Measurements from ENCODE around the gene FRA10AC1. TPM values are rescaled to one million over a fixed set of nuclear protein-coding genes. Genes with fewer than 3 reads are reported as not detected.

The FRA10AC1 gene
- total RNA-seq, 5 donors from 2014 or later (not counting 1 experiment from before 2014, with no cell fraction given) = 15.2 to 24.1 (median 18.2) TPM

GRCh38 chr10:93719901-93720300, 17.5 kb upstream of the FRA10AC1 start:
- CTCF ChIA-PET = interaction anchor here in 1 of 2 donors (0.7 kb wide), 1 partner anchor 18 kb away, joined by 3 read pairs; the partner anchor contains the start of gene FRA10AC1
- ATAC-seq (replicated peaks in 1 of 4) = no peak
- peaks cover 22 to 36% of the 10 kb centered on the region in 2 donors for H3K27me3 Mint-ChIP-seq
- no peak overlapping the region for H3K4me3 ChIP-seq (ENCODE audit: control insufficient read depth in 1 of 2, extremely low read depth in 1 of 2, low read length in 1 of 2)
- H3K36me3 Mint-ChIP-seq = no peaks in the 10 kb centered on the region
- H3K27ac ChIP-seq (ENCODE audit: low read length) = no peak overlapping the region
- 62% methylated on average over 2 of the region's 3 CpGs for WGBS (ENCODE audit: insufficient coverage)
- H3K9me3 Mint-ChIP-seq = no peaks in the 10 kb centered on the region
- DNase-seq = no peak
- H3K27me3 ChIP-seq (replicated peaks in 1 of 2; ENCODE audit: control insufficient read depth in 2 of 2, extremely low read depth in 1 of 2, insufficient read depth in 2 of 2, low read length in 1 of 2) = peaks cover 0 to 10% of the 10 kb centered on the region in 2 experiments
- H3K4me1 Mint-ChIP-seq = no peaks in the 10 kb centered on the region
- no peak overlapping the region for H3K27ac Mint-ChIP-seq
- H3K4me1 ChIP-seq (ENCODE audit: control insufficient read depth in 1 of 2, extremely low read depth in 1 of 2, insufficient read depth in 2 of 2, low read length in 2 of 2) = no peaks in the 10 kb centered on the region
- POLR2A ChIA-PET = no interaction called here
- no peaks in the 10 kb centered on the region for H3K36me3 ChIP-seq (ENCODE audit: control insufficient read depth in 2 of 2, extremely low read depth in 1 of 2, insufficient read depth in 1 of 2, low read length in 1 of 2)
- no peak overlapping the region for H3K4me3 Mint-ChIP-seq
- H3K9me3 ChIP-seq = no peaks in the 10 kb centered on the region

DNA sequence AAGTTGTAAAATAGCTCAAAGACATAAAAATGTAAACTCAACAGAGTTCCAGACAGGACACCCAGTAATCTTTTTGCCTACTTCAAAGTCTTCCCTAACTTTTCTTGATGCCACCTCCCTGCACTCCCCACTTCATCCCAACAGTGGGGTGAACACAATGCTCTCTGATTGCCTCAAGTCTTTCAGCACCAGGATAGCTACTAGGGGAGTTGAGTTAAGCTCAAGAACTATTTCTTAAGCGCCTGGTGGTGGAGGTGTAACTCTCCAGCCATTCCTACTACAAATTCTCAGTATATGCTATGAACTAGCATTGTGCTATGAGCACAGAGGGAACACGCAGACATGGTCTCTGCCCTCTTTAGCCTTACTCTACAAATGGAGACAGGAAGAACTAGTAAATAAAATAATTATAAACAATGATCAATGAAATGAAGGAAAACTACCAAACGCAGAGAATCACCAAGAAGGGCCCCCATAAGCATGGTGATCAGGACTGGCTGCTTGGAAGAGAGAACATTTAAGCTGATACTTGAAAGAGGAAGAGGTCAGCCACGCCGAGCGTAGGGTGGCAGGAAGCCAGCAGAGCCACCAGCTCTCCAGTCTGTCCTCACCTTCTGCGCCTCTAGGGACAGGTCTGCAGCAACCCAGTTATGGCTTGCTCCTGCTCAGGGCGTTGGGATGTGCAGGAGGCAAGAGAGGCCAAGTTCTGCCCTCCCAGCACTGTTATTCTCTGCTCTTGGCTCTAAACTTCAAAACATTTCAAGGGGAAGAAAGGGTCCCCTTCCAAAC, 16.7 kb upstream of the FRA10AC1 start:
- Histone ChIP-seq H3K4me3 (ENCODE audit: control insufficient read depth in 1 of 2, extremely low read depth in 1 of 2, low read length in 1 of 2) (no peak overlapping the region), H3K9me3 (no peaks in the 10 kb centered on the region), H3K4me1 (ENCODE audit: control insufficient read depth in 1 of 2, extremely low read depth in 1 of 2, insufficient read depth in 2 of 2, low read length in 2 of 2) (no peaks in the 10 kb centered on the region), H3K36me3 (ENCODE audit: control insufficient read depth in 2 of 2, extremely low read depth in 1 of 2, insufficient read depth in 1 of 2, low read length in 1 of 2) (no peaks in the 10 kb centered on the region), H3K27me3 (replicated peaks in 1 of 2; ENCODE audit: control insufficient read depth in 2 of 2, extremely low read depth in 1 of 2, insufficient read depth in 2 of 2, low read length in 1 of 2) (peaks cover 0 to 10% of the 10 kb centered on the region in 2 experiments), H3K27ac (ENCODE audit: low read length) (no peak overlapping the region)
- ATAC-seq (replicated peaks in 1 of 4) (no peak), DNase-seq (peak in 1 of 35 experiments; percentile 18)
- Mint-ChIP-seq H3K27me3 (peaks cover 22 to 37% of the 10 kb centered on the region in 2 donors), H3K36me3 (no peaks in the 10 kb centered on the region), H3K4me1 (no peaks in the 10 kb centered on the region), H3K9me3 (no peaks in the 10 kb centered on the region), H3K27ac (no peak overlapping the region), H3K4me3 (no peak overlapping the region)
- ChIA-PET CTCF (interaction anchor here in 1 of 2 donors (0.6 kb wide), 1 partner anchor 17 kb away, joined by 3 read pairs; the partner anchor contains the start of gene FRA10AC1), POLR2A (interaction anchor here in 1 of 2 donors (0.5 kb wide), 1 partner anchor 17 kb away, joined by 4 read pairs; the partner anchor contains the start of gene FRA10AC1)
- 26% methylated on average over 5 of the region's 8 CpGs for WGBS (ENCODE audit: insufficient coverage)

- Histone ChIP-seq H3K4me3 (ENCODE audit: control insufficient read depth in 1 of 2, extremely low read depth in 1 of 2, low read length in 1 of 2) (no peak overlapping the region), H3K27ac (ENCODE audit: low read length) (no peak overlapping the region), H3K27me3 (replicated peaks in 1 of 2; ENCODE audit: control insufficient read depth in 2 of 2, extremely low read depth in 1 of 2, insufficient read depth in 2 of 2, low read length in 1 of 2) (peaks cover 2 to 10% of the 10 kb centered on the region in 2 experiments), H3K9me3 (no peaks in the 10 kb centered on the region), H3K36me3 (ENCODE audit: control insufficient read depth in 2 of 2, extremely low read depth in 1 of 2, insufficient read depth in 1 of 2, low read length in 1 of 2) (no peaks in the 10 kb centered on the region), H3K4me1 (ENCODE audit: control insufficient read depth in 1 of 2, extremely low read depth in 1 of 2, insufficient read depth in 2 of 2, low read length in 2 of 2) (no peaks in the 10 kb centered on the region)
- Mint-ChIP-seq H3K27ac (no peak overlapping the region), H3K9me3 (no peaks in the 10 kb centered on the region), H3K36me3 (no peaks in the 10 kb centered on the region), H3K27me3 (peaks cover 16 to 28% of the 10 kb centered on the region in 2 donors), H3K4me3 (no peak overlapping the region), H3K4me1 (no peaks in the 10 kb centered on the region)
- ATAC-seq (replicated peaks in 1 of 4) (no peak), DNase-seq (no peak)
- ChIA-PET POLR2A (no interaction called here), CTCF (no interaction called here)
- no CpG with 5 or more reads among the region's 1 CpG for WGBS (ENCODE audit: insufficient coverage)
These were observed 14.4 kb upstream of the FRA10AC1 start for GRCh38 chr10:93716766-93717165.

- H3K36me3 Mint-ChIP-seq = no peaks in the 10 kb centered on the region
- CTCF ChIA-PET = interaction anchor here in 1 of 2 donors (0.5 kb wide), 1 partner anchor 8 kb away, joined by 3 read pairs; no protein-coding TSS in a partner anchor
These were observed 13.0 kb upstream of the FRA10AC1 start for GRCh38 chr10:93715345-93715744.

GRCh38 chr10:93712593-93712992, 10.2 kb upstream of the FRA10AC1 start:
- Histone ChIP-seq H3K4me3 (ENCODE audit: control insufficient read depth in 1 of 2, extremely low read depth in 1 of 2, low read length in 1 of 2) (no peak overlapping the region), H3K27me3 (replicated peaks in 1 of 2; ENCODE audit: control insufficient read depth in 2 of 2, extremely low read depth in 1 of 2, insufficient read depth in 2 of 2, low read length in 1 of 2) (peaks cover 2% of the 10 kb centered on the region in 2 experiments), H3K27ac (ENCODE audit: low read length) (no peak overlapping the region), H3K4me1 (ENCODE audit: control insufficient read depth in 1 of 2, extremely low read depth in 1 of 2, insufficient read depth in 2 of 2, low read length in 2 of 2) (no peaks in the 10 kb centered on the region), H3K9me3 (no peaks in the 10 kb centered on the region), H3K36me3 (ENCODE audit: control insufficient read depth in 2 of 2, extremely low read depth in 1 of 2, insufficient read depth in 1 of 2, low read length in 1 of 2) (no peaks in the 10 kb centered on the region)
- no peaks in the 10 kb centered on the region for H3K4me1 Mint-ChIP-seq
- DNase-seq (no peak), ATAC-seq (replicated peaks in 1 of 4) (no peak)
- no peak overlapping the region for H3K27ac Mint-ChIP-seq
- no peaks in the 10 kb centered on the region for H3K9me3 Mint-ChIP-seq
- H3K36me3 Mint-ChIP-seq = no peaks in the 10 kb centered on the region
- ChIA-PET POLR2A (no interaction called here), CTCF (no interaction called here)
- WGBS (ENCODE audit: insufficient coverage) = 69% methylated on average over 1 of the region's 2 CpGs
- H3K27me3 Mint-ChIP-seq = peaks cover 3 to 11% of the 10 kb centered on the region in 2 donors
- H3K4me3 Mint-ChIP-seq = no peak overlapping the region

More at GRCh38 chr10:93715345-93715744, 13.0 kb upstream of the FRA10AC1 start:
- 56% methylated on average over 2 of the region's 5 CpGs for WGBS (ENCODE audit: insufficient coverage)
- Histone ChIP-seq H3K27ac (ENCODE audit: low read length) (no peak overlapping the region), H3K4me3 (ENCODE audit: control insufficient read depth in 1 of 2, extremely low read depth in 1 of 2, low read length in 1 of 2) (no peak overlapping the region), H3K36me3 (ENCODE audit: control insufficient read depth in 2 of 2, extremely low read depth in 1 of 2, insufficient read depth in 1 of 2, low read length in 1 of 2) (no peaks in the 10 kb centered on the region), H3K9me3 (no peaks in the 10 kb centered on the region), H3K4me1 (ENCODE audit: control insufficient read depth in 1 of 2, extremely low read depth in 1 of 2, insufficient read depth in 2 of 2, low read length in 2 of 2) (no peaks in the 10 kb centered on the region), H3K27me3 (replicated peaks in 1 of 2; ENCODE audit: control insufficient read depth in 2 of 2, extremely low read depth in 1 of 2, insufficient read depth in 2 of 2, low read length in 1 of 2) (peaks cover 2 to 10% of the 10 kb centered on the region in 2 experiments)
- POLR2A ChIA-PET = no interaction called here
- Mint-ChIP-seq H3K4me1 (no peaks in the 10 kb centered on the region), H3K27ac (no peak overlapping the region), H3K4me3 (no peak overlapping the region), H3K27me3 (peaks cover 9 to 23% of the 10 kb centered on the region in 2 donors), H3K9me3 (no peaks in the 10 kb centered on the region)
- DNase-seq (no peak), ATAC-seq (replicated peaks in 1 of 4) (no peak)

GRCh38 chr10:93711891-93712290, 9.5 kb upstream of the FRA10AC1 start:
- ChIA-PET CTCF (no interaction called here), POLR2A (interaction anchor here in 1 of 2 donors (0.8 kb wide), 1 partner anchor 9 kb away, joined by 3 read pairs; no protein-coding TSS in a partner anchor)
- H3K9me3 Mint-ChIP-seq = no peaks in the 10 kb centered on the region
- peaks cover 0 to 2% (median 0%) of the 10 kb centered on the region in 3 donors for H3K4me1 Mint-ChIP-seq
- Histone ChIP-seq H3K4me3 (ENCODE audit: control insufficient read depth in 1 of 2, extremely low read depth in 1 of 2, low read length in 1 of 2) (no peak overlapping the region), H3K9me3 (no peaks in the 10 kb centered on the region), H3K4me1 (ENCODE audit: control insufficient read depth in 1 of 2, extremely low read depth in 1 of 2, insufficient read depth in 2 of 2, low read length in 2 of 2) (no peaks in the 10 kb centered on the region), H3K27ac (ENCODE audit: low read length) (no peak overlapping the region), H3K36me3 (ENCODE audit: control insufficient read depth in 2 of 2, extremely low read depth in 1 of 2, insufficient read depth in 1 of 2, low read length in 1 of 2) (no peaks in the 10 kb centered on the region), H3K27me3 (replicated peaks in 1 of 2; ENCODE audit: control insufficient read depth in 2 of 2, extremely low read depth in 1 of 2, insufficient read depth in 2 of 2, low read length in 1 of 2) (peaks cover 2% of the 10 kb centered on the region in 2 experiments)
- H3K27ac Mint-ChIP-seq = no peak overlapping the region
- 80% methylated on average over 1 of the region's 3 CpGs for WGBS (ENCODE audit: insufficient coverage)
- ATAC-seq (replicated peaks in 1 of 4) (no peak), DNase-seq (no peak)
- H3K27me3 Mint-ChIP-seq = peaks cover 3 to 11% of the 10 kb centered on the region in 2 donors
- H3K4me3 Mint-ChIP-seq = no peak overlapping the region
- H3K36me3 Mint-ChIP-seq = no peaks in the 10 kb centered on the region

All from T-cell (primary cell).